Ovary (tissue), 9 donors: ENCODE data around the gene RAET1L. TPM values are rescaled to one million over a fixed set of nuclear protein-coding genes. Genes with fewer than 3 reads are reported as not detected.

Experiments used
- DNase-seq, 5 donors: peaks; one replicate each; pipeline ENCODE4 v3.0.0-alpha.2; 2019 to 2020
- H3K27ac ChIP-seq, 2 donors: fragments of 200-600 bp; one replicate each; pipeline versions ENCODE4 v1.5.1 to v1.8.0; 2019 to 2022
- H3K27me3 ChIP-seq: fragments of 200-600 bp; one replicate; pipeline ENCODE4 v1.8.0; 2022
- H3K36me3 ChIP-seq: fragments of 200-600 bp; sonication (generic); one replicate; pipeline ENCODE4 v1.5.1; 2019
- H3K4me1 ChIP-seq: one replicate; pipeline ENCODE4 v1.8.1; 2013; ENCODE audit warnings: mild to moderate bottlenecking, moderate library complexity; ENCODE audit not compliant: insufficient read depth
- H3K4me3 ChIP-seq: fragments of 200-600 bp; sonication (generic); one replicate; pipeline ENCODE4 v1.5.1; 2017
- H3K9me3 ChIP-seq, 2 donors: fragments of 200-600 bp in 1 of 2; sonication (generic) in 1 of 2; one replicate each; pipeline versions ENCODE4 v1.5.1 to v1.8.1; 2013 to 2019; ENCODE audit warnings: mild to moderate bottlenecking in 1 of 2, moderate library complexity in 1 of 2
- EP300 ChIP-seq: sonication (generic); formaldehyde crosslinking; IDR thresholded peaks from one replicate; pipeline ENCODE4 v1.6.1; 2017; ENCODE audit warnings: antibody characterized with exemption
- POLR2A ChIP-seq: fragments of 450-650 bp; IDR thresholded peaks from one replicate; pipeline ENCODE4 v1.6.1; 2017; ENCODE audit warnings: antibody characterized with exemption, mild to moderate bottlenecking, moderate library complexity
- WGBS, 3 donors: extraction: QIAGEN DNeasy Blood & Tissue Kit in 1 of 3; methylation state at CpG; one replicate each; pipeline versions ENCODE4 v1.1.5 to v1.1.7; 2013 to 2017; 5-methylcytosine and 5-hydroxymethylcytosine counted together
- intact Hi-C, 4 donors: fragments of 100-400 bp; cut with DNase I; formaldehyde crosslinking; loops; one replicate each; pipeline versions ENCODE4 v1.11.0 to v1.15.1; 2022 to 2023
- polyA plus RNA-seq, 2 donors: library from polyadenylated mRNA; stranded (reverse); fragments of 200-250 nt in 1 of 2; fragments of 350-450 nt in 1 of 2; fragmentation: Illumina TruSeq in 1 of 2; extraction: RNeasy Lipid Tissue Mini Kit (QIAGEN cat#74804) in 1 of 2; gene quantifications; one replicate each; pipeline ENCODE4 v1.2.3, GENCODE V29; 2013 to 2014
- total RNA-seq, 7 donors: library from RNA; depleted of rRNA in 2 of 7; stranded (reverse); fragments of >200 nt in 2 of 7; fragmentation: NEBNext Ultra II Directional in 3 of 7; extraction: Animal tissue kit (Norgen Biotek cat#: 25700) in 3 of 7; gene quantifications; one replicate each; pipeline versions ENCODE4 v1.1.0 to v1.2.4, GENCODE V29; 2016 to 2023
- TF ChIP-seq, protein P1 (sequence below), 3 donors: fragments of 450-650 bp in 2 of 3; fragments of 200-600 bp in 1 of 3; IDR thresholded peaks; one replicate each; pipeline versions ENCODE4 v1.5.1 to v1.8.0; 2016 to 2022; ENCODE audit warnings: antibody characterized with exemption in 3 of 3, mild to moderate bottlenecking in 1 of 3
- donor health status: DM: no; HTN: no; CAD: no; lungs with moderate emphysema.
- donor health status: DM: no; HTN: no; CAD: no.
- donor health status: Bipolar disorder and iron deficiency.
- donor health status: DM: yes; HTN: yes; CAD: no.
- donor health status: DM: no; HTN: no; CAD: no.
- donor health status: DM: yes; HTN: yes; CAD: no.

RAET1L gene
- total and polyA plus RNA-seq, 9 donors, result not detected

DNA sequence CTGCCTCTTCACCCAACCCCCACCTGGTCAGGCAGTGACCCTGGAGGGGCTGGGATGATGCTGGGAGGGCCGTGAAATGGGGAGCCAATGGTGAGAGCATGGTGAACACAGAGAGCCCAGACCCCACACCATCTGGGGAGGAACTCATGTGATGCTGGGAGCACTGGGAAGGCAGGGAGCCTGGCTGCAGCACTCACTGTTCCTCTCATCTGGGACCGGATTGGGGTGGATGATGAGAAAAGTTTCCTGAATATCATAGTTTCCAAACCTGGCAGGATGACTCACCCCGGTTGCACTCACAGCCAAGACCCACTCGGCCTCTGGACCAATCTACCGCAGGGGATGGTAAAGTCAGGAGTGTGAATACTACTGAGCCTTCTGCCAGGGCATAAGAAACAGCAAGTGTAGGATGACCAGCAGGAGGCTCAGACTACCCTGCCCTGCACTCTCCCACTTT is 39.8 kb downstream of the RAET1L start:
- DNase-seq, result no peak
- intact Hi-C loops, result no loop called here
- Histone ChIP-seq H3K9me3 (peaks cover 0 to 6% of the 10 kb centered on the region in 2 donors), H3K27me3 (no peaks in the 10 kb centered on the region), H3K36me3 (no peaks in the 10 kb centered on the region), H3K4me3 (no peak overlapping the region), H3K4me1 (peaks cover 2% of the 10 kb centered on the region), H3K27ac (no peak overlapping the region)
- 29 to 41% (median 31%) methylated on average over 5 of the region's 5 CpGs for WGBS, 3 donors
- TF ChIP-seq, protein P1, sequence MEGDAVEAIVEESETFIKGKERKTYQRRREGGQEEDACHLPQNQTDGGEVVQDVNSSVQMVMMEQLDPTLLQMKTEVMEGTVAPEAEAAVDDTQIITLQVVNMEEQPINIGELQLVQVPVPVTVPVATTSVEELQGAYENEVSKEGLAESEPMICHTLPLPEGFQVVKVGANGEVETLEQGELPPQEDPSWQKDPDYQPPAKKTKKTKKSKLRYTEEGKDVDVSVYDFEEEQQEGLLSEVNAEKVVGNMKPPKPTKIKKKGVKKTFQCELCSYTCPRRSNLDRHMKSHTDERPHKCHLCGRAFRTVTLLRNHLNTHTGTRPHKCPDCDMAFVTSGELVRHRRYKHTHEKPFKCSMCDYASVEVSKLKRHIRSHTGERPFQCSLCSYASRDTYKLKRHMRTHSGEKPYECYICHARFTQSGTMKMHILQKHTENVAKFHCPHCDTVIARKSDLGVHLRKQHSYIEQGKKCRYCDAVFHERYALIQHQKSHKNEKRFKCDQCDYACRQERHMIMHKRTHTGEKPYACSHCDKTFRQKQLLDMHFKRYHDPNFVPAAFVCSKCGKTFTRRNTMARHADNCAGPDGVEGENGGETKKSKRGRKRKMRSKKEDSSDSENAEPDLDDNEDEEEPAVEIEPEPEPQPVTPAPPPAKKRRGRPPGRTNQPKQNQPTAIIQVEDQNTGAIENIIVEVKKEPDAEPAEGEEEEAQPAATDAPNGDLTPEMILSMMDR (IDR thresholded peaks at IDR 0.05), result no peak
- TF ChIP-seq POLR2A (no peak), EP300 (no peak)

GRCh38 chr6:149984773-149985172 is 40.6 kb downstream of the RAET1L start:
- intact Hi-C loops, result no loop called here
- no peak for DNase-seq
- WGBS, 3 donors, result 56 to 71% (median 66%) methylated on average over 5 of the region's 5 CpGs
- H3K27me3 ChIP-seq, result no peaks in the 10 kb centered on the region
- TF ChIP-seq EP300 (no peak), POLR2A (no peak)
- TF ChIP-seq, protein P1 (IDR thresholded peaks at IDR 0.05), result no peak
- H3K4me1 ChIP-seq, result no peaks in the 10 kb centered on the region
- no peaks in the 10 kb centered on the region for H3K36me3 ChIP-seq
- no peak overlapping the region for H3K27ac ChIP-seq
- H3K4me3 ChIP-seq, result no peak overlapping the region
- peaks cover 0 to 6% of the 10 kb centered on the region in 2 donors for H3K9me3 ChIP-seq

GRCh38 chr6:149983145-149983544 is 42.2 kb downstream of the RAET1L start:
- Histone ChIP-seq H3K4me1 (no peaks in the 10 kb centered on the region), H3K27ac (no peak overlapping the region), H3K27me3 (no peaks in the 10 kb centered on the region), H3K36me3 (no peaks in the 10 kb centered on the region), H3K9me3 (peaks cover 0 to under 1% of the 10 kb centered on the region in 2 donors), H3K4me3 (no peak overlapping the region)
- intact Hi-C loops, result no loop called here
- WGBS, 3 donors, result 16 to 22% (median 20%) methylated on average over 9 of the region's 9 CpGs
- TF ChIP-seq EP300 (no peak), POLR2A (no peak)
- TF ChIP-seq, protein P1 (IDR thresholded peaks at IDR 0.05), result no peak
- no peak for DNase-seq

DNA sequence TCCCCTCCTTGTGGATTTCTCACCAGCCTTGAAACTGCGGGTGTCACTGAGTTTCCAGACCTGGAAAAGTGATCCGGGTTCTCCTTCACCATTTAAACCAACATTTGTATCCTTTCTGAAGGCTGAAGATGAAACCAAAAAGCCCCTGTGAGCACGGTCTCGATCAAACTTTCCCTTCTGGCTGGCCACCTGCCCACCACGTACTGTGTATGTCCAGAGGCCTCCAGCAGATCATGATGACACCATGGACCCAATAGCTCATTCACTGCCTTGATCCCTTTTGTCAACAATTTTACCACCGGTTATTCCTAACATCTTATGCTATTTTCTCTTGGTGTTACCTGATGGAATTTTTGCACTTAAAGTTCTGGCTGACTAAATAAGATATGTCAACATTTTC is 46.0 kb downstream of the RAET1L start:
- no peaks in the 10 kb centered on the region for H3K9me3 ChIP-seq
- no peak overlapping the region for H3K4me3 ChIP-seq
- DNase-seq, result no peak
- intact Hi-C loops, result no loop called here
- 66 to 73% (median 66%) methylated on average over 6 of the region's 6 CpGs for WGBS, 3 donors
- no peaks in the 10 kb centered on the region for H3K27me3 ChIP-seq
- H3K36me3 ChIP-seq, result no peaks in the 10 kb centered on the region
- TF ChIP-seq EP300 (no peak), POLR2A (no peak)
- TF ChIP-seq, protein P1 (IDR thresholded peaks at IDR 0.05), result no peak
- no peak overlapping the region for H3K27ac ChIP-seq
- H3K4me1 ChIP-seq, result no peaks in the 10 kb centered on the region
